Posterior cingulate gyrus (tissue), 11 donors: ENCODE results near the gene C12orf57.

Experiments
- DNase-seq, 10 donors: peaks; one replicate each; pipeline versions ENCODE4 v3.0.0 to v3.0.0-alpha.2; 2020 to 2021; ENCODE audit warnings: mixed read lengths in 3 of 10
- intact Hi-C: fragments of 100-400 bp; cut with DNase I; formaldehyde crosslinking; loops from one replicate; pipeline ENCODE4 v1.15.1; 2023

The C12orf57 gene

GRCh38 chr12:6916426-6917200 is 27.2 kb upstream of the C12orf57 start:
- peak in 2 of 10 donors; percentile 31 to 59 for DNase-seq
- intact Hi-C loops: no loop called here

- intact Hi-C loops: no loop called here
- DNase-seq: peak in 1 of 10 donors; percentile 71
Measured at GRCh38 chr12:6917491-6918231, 26.2 kb upstream of the C12orf57 start.

- peak in 1 of 10 donors; percentile 70 for DNase-seq
- intact Hi-C loops: no loop called here
Measured at GRCh38 chr12:6919588-6919987, 24.2 kb upstream of the C12orf57 start.

GRCh38 chr12:6921539-6921938 is 22.3 kb upstream of the C12orf57 start:
- intact Hi-C loops: no loop called here

GRCh38 chr12:6921996-6922946 is 21.6 kb upstream of the C12orf57 start:
- intact Hi-C loops: no loop called here
- DNase-seq: peak in 3 of 10 donors; percentile 32 to 59 (median 56)

More at GRCh38 chr12:6921539-6921938, 22.3 kb upstream of the C12orf57 start:
- peak in 2 of 10 donors; percentile 15 to 24 for DNase-seq

- intact Hi-C loops: no loop called here
Measured at GRCh38 chr12:6923003-6923732, 20.7 kb upstream of the C12orf57 start.

GRCh38 chr12:6923851-6924250 is 20.0 kb upstream of the C12orf57 start:
- DNase-seq: no peak
- intact Hi-C loops: no loop called here

More at GRCh38 chr12:6923003-6923732, 20.7 kb upstream of the C12orf57 start:
- peak in 2 of 10 donors; percentile 31 to 55 for DNase-seq

GRCh38 chr12:6925239-6925539 is 18.6 kb upstream of the C12orf57 start:
- intact Hi-C loops: no loop called here
- DNase-seq: no peak

- peak in 7 of 10 donors; percentile 54 to 94 (median 70) for DNase-seq
- intact Hi-C loops: no loop called here
Measured at GRCh38 chr12:6925540-6926279, 18.1 kb upstream of the C12orf57 start.

GRCh38 chr12:6927379-6928021 is 16.3 kb upstream of the C12orf57 start, which contains the start of gene ATN1:
ATN1 (plus strand) TSS chr12:6927959; CDS start chr12:6934002, 6,043 bp downstream.
- intact Hi-C loops: no loop called here

GRCh38 chr12:6928022-6928702 is 15.7 kb upstream of the C12orf57 start:
- intact Hi-C loops: no loop called here
- peak in 2 of 10 donors; percentile 74 to 87 for DNase-seq

More at GRCh38 chr12:6927379-6928021, 16.3 kb upstream of the C12orf57 start, which contains the start of gene ATN1:
- peak; percentile 70 to 97 (median 81) for DNase-seq

- peak in 3 of 10 donors; percentile 9 to 72 (median 21) for DNase-seq
- intact Hi-C loops: no loop called here
Measured at GRCh38 chr12:6928703-6929407, 15.0 kb upstream of the C12orf57 start.

GRCh38 chr12:6929466-6930452 is 14.1 kb upstream of the C12orf57 start:
- peak in 3 of 10 donors; percentile 8 to 67 (median 56) for DNase-seq
- intact Hi-C loops: no loop called here

- no peak for DNase-seq
- intact Hi-C loops: no loop called here
Measured at GRCh38 chr12:6932766-6933165, 11.1 kb upstream of the C12orf57 start.

GRCh38 chr12:6934110-6934509 is 9.7 kb upstream of the C12orf57 start:
- peak in 3 of 10 donors; percentile 33 to 76 (median 42) for DNase-seq
- intact Hi-C loops: no loop called here
